Effector CD8-positive, alpha-beta T cell (primary cell): ENCODE results near the gene PIGO.
A peak's percentile ranks its signal among the peaks of the same experiment; 100 is the strongest.

Experiments
- DNase-seq: peaks from one replicate; lab custom pipeline; 2025; lab: John Stamatoyannopoulos, UW

Gene PIGO

GRCh38 chr9:35071814-35072460 is 24.5 kb downstream of the PIGO start:
- DNase-seq: peak; percentile 70

GRCh38 chr9:35070823-35071813 is 25.3 kb downstream of the PIGO start:
- no peak for DNase-seq

GRCh38 chr9:35069020-35069419 is 27.4 kb downstream of the PIGO start:
- DNase-seq: no peak

GRCh38 chr9:35067056-35067455 is 29.3 kb downstream of the PIGO start:
- no peak for DNase-seq

GRCh38 chr9:35060548-35061207 is 35.7 kb downstream of the PIGO start:
- no peak for DNase-seq

- no peak for DNase-seq
Observed at GRCh38 chr9:35059438-35059837, 37.0 kb downstream of the PIGO start.

- DNase-seq: no peak
Observed at GRCh38 chr9:35057271-35057620, 39.1 kb downstream of the PIGO start.

- DNase-seq: no peak
Observed at GRCh38 chr9:35056571-35057270, 39.7 kb downstream of the PIGO start.

- DNase-seq: no peak
Observed at GRCh38 chr9:35054871-35055644, 41.3 kb downstream of the PIGO start.

GRCh38 chr9:35054185-35054835 is 42.1 kb downstream of the PIGO start:
- DNase-seq: no peak

- peak; percentile 16 for DNase-seq
Observed at GRCh38 chr9:35051069-35051967, 45.1 kb downstream of the PIGO start.

GRCh38 chr9:35048511-35048910 is 47.9 kb downstream of the PIGO start:
- DNase-seq: no peak

GRCh38 chr9:35044071-35044470 is 52.3 kb downstream of the PIGO start:
- no peak for DNase-seq

- no peak for DNase-seq
Observed at GRCh38 chr9:35042891-35043545, 53.4 kb downstream of the PIGO start.

- DNase-seq: no peak
Observed at GRCh38 chr9:35042081-35042604, 54.2 kb downstream of the PIGO start.
